NCI-H2196 (cell line): ENCODE data around the gene CARD9.

ENCODE experiments used
- DNase-seq: peaks from one replicate; lab custom pipeline; 2025; ENCODE audit not compliant: unreplicated experiment; lab: John Stamatoyannopoulos, UW

CARD9 gene

GRCh38 chr9:136351252-136351800 is 22.1 kb downstream of the CARD9 start:
- DNase-seq: no peak

- no peak for DNase-seq
Observed at GRCh38 chr9:136349546-136349945, 23.9 kb downstream of the CARD9 start.

GRCh38 chr9:136348691-136349090 is 24.8 kb downstream of the CARD9 start:
- no peak for DNase-seq

- no peak for DNase-seq
Observed at GRCh38 chr9:136347472-136348256, 25.8 kb downstream of the CARD9 start.

DNA sequence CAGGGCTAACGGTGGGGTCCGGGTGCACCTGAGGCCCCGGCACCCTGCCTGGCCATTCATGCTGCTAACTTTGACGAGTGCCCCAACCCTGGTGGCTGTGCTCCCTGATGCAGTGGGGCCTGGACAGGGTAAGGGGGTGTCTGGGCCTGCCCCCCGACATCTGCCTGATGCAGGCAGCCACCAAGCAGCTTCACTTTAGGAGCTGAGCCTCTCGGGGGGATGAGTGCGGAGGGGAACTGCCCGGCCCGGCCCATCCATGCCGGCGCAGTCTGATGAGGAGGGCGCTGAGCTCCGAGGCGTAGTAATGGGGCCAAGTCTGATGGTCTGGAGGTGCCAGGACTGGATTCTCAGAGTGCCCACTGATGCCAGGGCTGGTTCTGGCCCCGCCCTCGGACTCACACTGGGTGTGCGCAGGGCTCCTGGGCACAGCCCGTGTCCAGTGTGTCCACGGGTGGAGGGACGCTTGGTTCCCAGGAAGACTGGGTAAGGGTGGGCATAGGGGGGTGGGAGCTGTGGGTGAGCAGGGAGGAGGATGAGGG is 26.5 kb downstream of the CARD9 start:
- no peak for DNase-seq

DNA sequence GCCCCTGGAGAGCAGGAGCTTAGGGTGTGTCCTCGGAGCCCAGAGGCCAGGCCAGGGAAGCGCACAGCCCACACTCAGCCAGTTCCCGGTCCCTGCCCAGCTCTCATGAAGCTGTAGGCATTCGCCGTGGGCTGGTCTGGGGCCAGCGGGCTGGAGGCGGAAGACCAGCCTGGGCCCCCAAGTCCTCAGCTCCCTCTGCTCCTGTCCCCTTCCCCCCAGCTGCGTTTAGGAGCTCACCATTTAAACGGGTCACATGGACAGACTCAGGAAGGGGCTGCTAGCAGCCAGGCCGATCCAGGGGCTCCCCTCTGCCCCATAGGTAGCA is 27.4 kb downstream of the CARD9 start:
- no peak for DNase-seq

- DNase-seq: no peak
Observed at GRCh38 chr9:136345281-136346156, 27.9 kb downstream of the CARD9 start.

GRCh38 chr9:136344544-136345280 is 28.8 kb downstream of the CARD9 start:
- DNase-seq: no peak

DNA sequence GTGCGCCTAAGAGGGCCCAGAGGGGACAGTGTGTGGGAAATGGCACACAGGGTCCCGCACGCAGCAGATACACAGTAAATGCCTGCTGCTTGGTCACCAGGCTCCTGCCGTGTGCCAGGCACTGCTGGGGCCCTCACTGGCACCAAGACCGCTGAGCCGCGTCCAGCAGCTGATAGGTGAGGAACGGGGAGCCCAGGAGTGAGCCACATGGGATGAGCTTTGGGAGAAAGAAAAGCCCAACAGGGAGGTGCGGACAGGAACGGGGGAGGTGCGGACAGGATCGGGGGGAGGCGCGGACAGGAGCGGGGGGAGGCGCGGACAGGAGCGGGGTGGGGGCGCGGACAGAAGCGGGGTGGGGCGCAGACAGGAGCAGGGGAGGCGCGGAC is 29.6 kb downstream of the CARD9 start:
- no peak for DNase-seq

GRCh38 chr9:136343121-136343883 is 30.2 kb downstream of the CARD9 start:
- no peak for DNase-seq

DNA sequence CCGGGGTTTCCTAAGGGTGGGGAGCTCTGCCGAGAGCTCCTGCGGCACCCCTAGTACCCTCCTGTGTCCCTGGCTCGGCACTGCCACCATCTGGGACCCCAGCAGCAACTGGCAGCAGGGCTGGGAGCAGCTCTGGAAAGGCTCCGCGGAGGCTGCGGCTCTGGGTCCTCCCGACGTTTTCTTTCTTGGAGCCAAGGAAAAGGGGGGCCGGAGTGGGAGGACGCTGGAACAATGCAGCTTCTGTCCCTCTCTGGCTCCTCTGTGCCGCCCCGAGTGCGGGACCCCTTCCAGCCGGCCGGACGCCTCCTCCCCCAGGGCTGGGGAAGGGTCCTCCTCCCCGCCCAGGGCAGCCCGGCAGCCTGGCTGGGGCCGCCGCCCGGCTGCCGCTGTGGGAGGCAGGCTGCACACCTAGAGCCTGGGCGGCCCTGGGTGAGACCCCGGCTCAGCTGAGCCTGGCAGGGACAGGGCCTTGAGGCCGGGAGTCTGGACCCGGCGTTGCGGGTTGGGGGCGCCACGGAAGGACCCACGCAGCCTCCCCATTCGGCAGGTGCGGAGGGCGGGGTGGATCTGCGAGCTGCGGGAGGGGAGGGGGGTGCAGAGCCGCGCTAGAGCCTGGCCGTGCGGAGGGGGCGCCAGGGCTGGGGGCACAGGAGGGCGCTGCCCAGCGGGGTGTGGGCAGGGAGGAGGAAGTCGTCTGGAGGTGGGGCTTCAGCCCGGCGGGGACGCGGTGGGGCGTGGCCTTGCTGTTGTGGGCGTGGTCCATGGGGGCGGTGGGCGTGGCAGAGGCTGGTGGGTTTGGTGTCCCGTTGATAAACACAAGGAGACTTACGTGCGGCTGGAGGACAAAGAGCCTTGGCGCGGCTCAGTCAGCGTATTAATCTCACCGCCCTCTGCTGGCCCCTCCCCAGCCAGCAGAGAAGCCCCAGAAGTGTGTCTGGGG is 31.0 kb downstream of the CARD9 start:
- DNase-seq: no peak

GRCh38 chr9:136341769-136342168 is 31.7 kb downstream of the CARD9 start:
- no peak for DNase-seq

- no peak for DNase-seq
Observed at GRCh38 chr9:136341042-136341655, 32.3 kb downstream of the CARD9 start.

- no peak for DNase-seq
Observed at GRCh38 chr9:136340356-136341041, 33.0 kb downstream of the CARD9 start.

DNA sequence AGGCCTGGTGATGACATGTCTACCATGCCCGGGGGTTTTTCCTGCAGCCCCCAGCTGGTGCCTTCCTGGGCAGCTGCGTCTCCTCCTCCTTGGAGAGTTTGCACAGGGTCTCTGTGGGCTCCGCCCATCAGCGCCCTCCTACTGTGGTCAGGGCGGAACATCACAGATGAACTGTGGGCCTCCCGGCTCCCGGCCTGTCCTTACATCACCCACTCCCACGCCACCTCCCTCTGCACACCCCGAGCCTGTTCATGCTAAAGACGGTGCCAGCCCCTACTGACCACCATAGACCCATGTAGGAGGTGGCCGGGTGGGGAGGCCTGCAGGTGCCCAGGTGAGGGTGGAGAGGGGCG is 33.5 kb downstream of the CARD9 start:
- DNase-seq: no peak

DNA sequence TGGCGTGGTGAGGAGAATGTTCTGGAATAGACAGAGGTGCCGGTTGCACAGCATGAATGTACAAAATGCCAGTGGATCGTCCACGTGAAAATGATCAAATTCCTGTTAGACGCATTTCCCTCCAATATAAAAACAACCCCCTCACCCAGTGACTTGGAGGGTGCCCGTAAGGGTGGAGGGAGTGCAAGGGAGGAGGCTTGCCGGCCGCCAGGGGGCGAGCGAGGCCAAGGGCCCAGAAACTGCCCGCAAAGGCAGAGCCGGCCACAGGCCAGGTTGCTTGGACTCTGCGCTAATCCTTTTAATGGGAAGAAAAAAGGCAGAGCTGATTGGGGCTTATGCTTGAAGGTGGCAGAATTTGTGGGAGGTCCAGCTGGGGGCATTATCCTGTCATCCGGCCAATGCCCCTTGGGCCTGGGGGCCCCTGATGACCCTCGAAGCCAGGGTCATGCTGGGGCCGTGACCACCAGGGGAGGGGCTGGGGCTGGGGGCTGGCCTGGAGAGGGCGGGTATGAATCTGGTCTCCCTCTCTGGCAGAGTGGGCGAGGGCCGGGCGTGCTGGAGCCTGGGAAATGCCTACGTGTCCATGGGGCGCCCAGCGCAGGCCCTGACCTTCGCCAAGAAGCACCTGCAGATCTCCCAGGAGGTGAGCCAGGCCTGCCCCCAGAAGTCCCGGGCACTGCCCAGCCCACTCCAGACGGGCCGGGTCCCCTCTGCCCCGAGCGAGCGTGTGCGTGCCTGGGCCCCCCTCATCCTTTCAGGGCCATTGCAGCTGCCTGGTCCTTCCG is 34.1 kb downstream of the CARD9 start:
- DNase-seq: peak; percentile 49

- no peak for DNase-seq
Observed at GRCh38 chr9:136338511-136338910, 35.0 kb downstream of the CARD9 start.
